Vagina (tissue), 2 donors: ENCODE data around the gene SLC13A3. TPM values are rescaled to one million over a fixed set of nuclear protein-coding genes. Genes with fewer than 3 reads are reported as not detected.

ENCODE experiments used
- DNase-seq, 2 donors: peaks; one replicate each; pipeline ENCODE4 v3.0.0-alpha.2; 2017; ENCODE audit errors: extremely low spot score in 2 of 2
- H3K27ac ChIP-seq: fragments of 200-600 bp; sonication (generic); one replicate; pipeline ENCODE4 v1.5.1; 2019
- H3K27me3 ChIP-seq: fragments of 200-600 bp; sonication (generic); one replicate; pipeline ENCODE4 v1.5.1; 2019
- H3K36me3 ChIP-seq, 2 donors: fragments of 200-600 bp; sonication (generic); one replicate each; pipeline ENCODE4 v1.5.1; 2017 to 2019
- H3K4me1 ChIP-seq: fragments of 200-600 bp; sonication (generic); one replicate; pipeline ENCODE4 v1.5.1; 2019
- H3K4me3 ChIP-seq, 2 donors: fragments of 200-600 bp; sonication (generic); 1 replicate in 1 of 2; 2 replicates in 1 of 2; pipeline ENCODE4 v1.5.1; 2016 to 2019
- H3K9me3 ChIP-seq: fragments of 200-600 bp; sonication (generic); one replicate; pipeline ENCODE4 v1.5.1; 2019
- CTCF ChIP-seq, 3 experiments: fragments of 450-650 bp in 2 of 3; fragments of 200-600 bp in 1 of 3; sonication (generic) in 1 of 3; IDR thresholded peaks; one replicate each; pipeline ENCODE4 v1.5.1; 2017 to 2019; ENCODE audit warnings: antibody characterized with exemption in 3 of 3, mild to moderate bottlenecking in 2 of 3, moderate library complexity in 2 of 3
- POLR2A ChIP-seq, 2 donors: fragments of 450-650 bp; IDR thresholded peaks; one replicate each; pipeline ENCODE4 v1.6.1; 2017; ENCODE audit warnings: antibody characterized with exemption in 2 of 2, mild to moderate bottlenecking in 2 of 2, moderate library complexity in 2 of 2
- POLR2AphosphoS5 ChIP-seq, 2 donors: sonication (generic); formaldehyde crosslinking; IDR thresholded peaks; one replicate each; pipeline ENCODE4 v1.9.0; 2017; ENCODE audit warnings: antibody characterized with exemption in 2 of 2, mild to moderate bottlenecking in 2 of 2, low read depth in 1 of 2; ENCODE audit not compliant: insufficient read depth in 1 of 2
- intact Hi-C: fragments of 100-400 bp; cut with DNase I; formaldehyde crosslinking; loops from one replicate; pipeline ENCODE4 v1.15.1; 2023
- total RNA-seq: library from RNA; depleted of rRNA; stranded (reverse); fragments of >200 nt; gene quantifications from one replicate; pipeline ENCODE4 v1.2.3, GENCODE V29; 2016

SLC13A3 gene
- total RNA-seq, 1 donor from 2014 or later = 1.2 TPM

DNA sequence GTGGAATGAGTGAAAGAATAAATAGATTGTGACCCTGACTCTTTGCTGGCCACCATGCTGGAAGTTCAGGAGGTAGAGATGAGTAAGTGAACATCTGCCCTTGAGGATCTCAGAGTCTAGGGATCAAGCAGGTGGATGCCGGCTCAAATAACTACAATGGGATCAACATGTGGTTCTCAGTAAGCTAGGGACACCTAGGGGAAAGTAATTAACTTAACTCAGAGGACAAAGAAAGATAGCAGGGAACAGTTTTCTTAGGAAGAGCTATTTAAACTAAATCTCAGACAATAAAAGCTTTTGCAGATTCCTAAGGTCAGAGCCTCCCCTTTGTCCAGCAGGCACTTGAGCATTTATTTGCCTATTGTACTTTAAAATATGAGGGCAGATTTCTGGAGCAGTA lies 29.1 kb downstream of the SLC13A3 start:
- H3K9me3 ChIP-seq = no peaks in the 10 kb centered on the region
- intact Hi-C loops = no loop called here
- no peak overlapping the region for H3K27ac ChIP-seq
- no peak for TF ChIP-seq CTCF (IDR thresholded peaks at IDR 0.05)
- no peak for TF ChIP-seq POLR2A (IDR thresholded peaks at IDR 0.05)
- no peak for TF ChIP-seq POLR2AphosphoS5 (IDR thresholded peaks at IDR 0.05; ENCODE audit: insufficient read depth in 1 of 2, low read depth in 1 of 2)
- no peak overlapping the region for H3K4me3 ChIP-seq
- DNase-seq = no peak
- H3K36me3 ChIP-seq = no peaks in the 10 kb centered on the region
- H3K27me3 ChIP-seq = no peaks in the 10 kb centered on the region
- no peaks in the 10 kb centered on the region for H3K4me1 ChIP-seq

DNA sequence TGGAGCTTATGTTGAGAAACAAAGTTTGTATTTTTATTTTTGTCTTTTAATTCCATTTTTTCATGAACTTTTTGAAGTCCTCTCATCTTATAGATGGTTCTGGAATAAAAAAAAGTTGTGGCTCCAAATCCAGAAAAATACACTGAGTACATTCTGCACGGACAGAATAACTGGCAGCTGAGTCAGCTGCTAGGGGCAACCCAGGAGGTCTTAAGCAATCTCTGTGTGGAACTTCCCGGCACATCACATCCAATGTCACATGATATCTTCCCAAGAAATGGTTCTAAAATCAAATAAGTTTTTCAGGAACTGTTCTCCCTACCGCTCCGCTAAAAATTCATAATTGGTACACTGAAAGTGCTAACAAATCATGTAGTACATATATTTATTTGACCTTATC lies 29.8 kb downstream of the SLC13A3 start:
- no peak for DNase-seq
- no peaks in the 10 kb centered on the region for H3K4me1 ChIP-seq

GRCh38 chr20:46619445-46619844 lies 31.8 kb downstream of the SLC13A3 start:
- intact Hi-C loops = no loop called here
- Histone ChIP-seq H3K36me3 (no peaks in the 10 kb centered on the region), H3K9me3 (no peaks in the 10 kb centered on the region), H3K4me3 (no peak overlapping the region), H3K4me1 (peaks cover 4% of the 10 kb centered on the region), H3K27me3 (no peaks in the 10 kb centered on the region), H3K27ac (no peak overlapping the region)
- TF ChIP-seq POLR2AphosphoS5 (IDR thresholded peaks at IDR 0.05; ENCODE audit: insufficient read depth in 1 of 2, low read depth in 1 of 2) = no peak
- no peak for TF ChIP-seq POLR2A (IDR thresholded peaks at IDR 0.05)
- TF ChIP-seq CTCF (IDR thresholded peaks at IDR 0.05) = no peak
- DNase-seq = no peak

More for the DNA sequence above, 29.8 kb downstream of the SLC13A3 start:
- no peak overlapping the region for H3K4me3 ChIP-seq
- no peaks in the 10 kb centered on the region for H3K9me3 ChIP-seq
- H3K36me3 ChIP-seq = no peaks in the 10 kb centered on the region
- H3K27ac ChIP-seq = no peak overlapping the region
- TF ChIP-seq POLR2A (IDR thresholded peaks at IDR 0.05) (no peak), CTCF (IDR thresholded peaks at IDR 0.05) (no peak), POLR2AphosphoS5 (IDR thresholded peaks at IDR 0.05; ENCODE audit: insufficient read depth in 1 of 2, low read depth in 1 of 2) (no peak)
- no peaks in the 10 kb centered on the region for H3K27me3 ChIP-seq
- intact Hi-C loops = no loop called here

DNA sequence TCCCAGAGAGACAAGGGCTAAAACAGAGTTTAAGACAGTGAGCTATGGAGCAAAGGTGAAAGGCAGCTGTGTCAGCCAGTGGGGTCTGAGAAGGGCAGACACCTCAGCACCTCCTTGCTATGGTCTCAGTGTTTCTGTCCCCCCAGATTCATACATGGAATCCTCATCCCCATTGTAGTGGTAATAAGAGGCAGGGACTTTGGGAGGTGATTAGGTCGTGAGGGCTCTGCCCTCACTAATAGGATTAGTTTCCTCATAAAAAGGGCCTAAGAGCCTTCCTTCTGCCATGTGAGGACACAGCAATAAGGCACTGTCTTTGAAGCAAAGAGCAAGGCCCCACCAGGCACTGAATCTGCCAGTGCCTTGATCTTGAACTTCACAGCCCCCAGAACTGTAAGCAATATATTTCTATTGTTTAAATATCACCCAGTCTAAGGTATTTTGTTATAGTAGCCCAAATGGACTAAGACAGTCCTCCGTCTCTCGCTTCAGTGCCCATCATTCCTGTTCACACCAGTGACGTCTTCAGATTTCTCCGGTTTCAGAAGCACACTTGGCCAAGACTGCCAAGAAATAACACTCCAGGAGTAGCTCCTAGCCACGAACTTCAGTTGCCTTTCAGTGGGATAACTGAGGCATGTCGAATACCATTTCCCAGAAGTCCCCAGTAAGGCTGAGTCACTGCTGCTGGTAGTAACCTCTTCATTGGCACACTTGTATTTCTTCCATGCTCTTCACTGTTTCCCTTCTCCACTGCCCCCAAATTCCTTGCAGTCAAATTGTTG lies 32.8 kb downstream of the SLC13A3 start:
- no peak for TF ChIP-seq POLR2A (IDR thresholded peaks at IDR 0.05)
- no peak for TF ChIP-seq POLR2AphosphoS5 (IDR thresholded peaks at IDR 0.05; ENCODE audit: insufficient read depth in 1 of 2, low read depth in 1 of 2)
- TF ChIP-seq CTCF (IDR thresholded peaks at IDR 0.05) = no peak
- Histone ChIP-seq H3K9me3 (no peaks in the 10 kb centered on the region), H3K36me3 (no peaks in the 10 kb centered on the region), H3K27ac (no peak overlapping the region), H3K27me3 (no peaks in the 10 kb centered on the region), H3K4me1 (peaks cover 4% of the 10 kb centered on the region), H3K4me3 (no peak overlapping the region)
- intact Hi-C loops = no loop called here
- no peak for DNase-seq

GRCh38 chr20:46614503-46614902 lies 36.8 kb downstream of the SLC13A3 start:
- Histone ChIP-seq H3K27me3 (no peaks in the 10 kb centered on the region), H3K4me3 (no peak overlapping the region), H3K27ac (no peak overlapping the region), H3K4me1 (peaks cover 4% of the 10 kb centered on the region), H3K36me3 (no peaks in the 10 kb centered on the region), H3K9me3 (no peaks in the 10 kb centered on the region)
- intact Hi-C loops = no loop called here
- TF ChIP-seq CTCF (IDR thresholded peaks at IDR 0.05) = no peak
- no peak for TF ChIP-seq POLR2A (IDR thresholded peaks at IDR 0.05)
- TF ChIP-seq POLR2AphosphoS5 (IDR thresholded peaks at IDR 0.05; ENCODE audit: insufficient read depth in 1 of 2, low read depth in 1 of 2) = no peak
- no peak for DNase-seq
